ENCODE measurements around the gene DBH.

Gene DBH

DNA sequence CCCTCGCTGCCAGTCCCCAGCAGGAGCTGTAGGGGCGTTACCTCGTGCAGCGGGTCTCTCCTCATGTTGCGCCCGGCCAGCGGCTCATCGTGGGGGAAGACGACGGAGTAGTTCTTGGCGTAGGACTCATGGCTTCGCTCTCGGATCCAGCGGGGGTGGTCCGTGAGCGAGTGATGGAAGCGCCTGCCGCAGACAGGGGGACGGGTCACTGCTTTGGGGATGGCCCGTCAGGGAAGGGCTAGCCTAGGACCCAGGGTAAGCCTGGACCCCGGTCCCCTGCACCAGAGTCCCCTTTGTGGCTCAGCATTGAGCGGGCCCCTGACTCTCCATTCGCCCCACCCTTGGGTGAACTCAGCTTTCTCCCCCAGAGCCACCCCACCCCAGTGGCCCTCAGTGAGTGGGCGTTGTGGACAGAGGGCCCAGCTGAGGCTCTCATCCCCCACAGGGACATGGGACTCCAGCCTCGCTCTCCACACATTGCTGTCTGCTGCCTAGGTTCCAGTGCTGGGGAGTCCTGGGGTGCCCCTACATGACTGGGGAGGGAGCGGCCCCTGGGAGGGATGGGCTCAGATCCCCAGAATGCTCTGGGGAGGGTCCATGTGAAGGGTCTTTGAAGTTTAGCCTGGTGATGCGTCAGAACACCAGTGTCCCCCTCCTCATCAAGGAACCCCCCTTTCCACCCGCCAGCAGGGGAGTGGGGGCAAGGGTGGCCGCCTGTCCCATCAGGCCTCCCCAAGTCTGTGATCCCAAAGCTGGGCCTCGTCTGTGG is 72.3 kb downstream of the DBH start:
- no peaks in the 10 kb centered on the region for H3K9me3 Mint-ChIP-seq
- no peak overlapping the region for H3K4me3 Mint-ChIP-seq
- H3K27me3 Mint-ChIP-seq, result peaks cover 63% of the 10 kb centered on the region
- peaks cover 10% of the 10 kb centered on the region for H3K4me1 Mint-ChIP-seq
- H3K36me3 Mint-ChIP-seq, result no peaks in the 10 kb centered on the region
- ATAC-seq, result no peak
- H3K27ac Mint-ChIP-seq, result no peak overlapping the region
